Left ventricle myocardium inferior (tissue), 1 donor: ENCODE data around the gene PCDH15. TPM values are rescaled to one million over a fixed set of nuclear protein-coding genes. Genes with fewer than 3 reads are reported as not detected.
"Not testable (repeated sequence)": the region's sequence is repeated elsewhere in the genome, so short reads cannot be mapped to it uniquely, and the experiment has no call there.

ENCODE experiments used
- DNase-seq: peaks from one replicate; pipeline ENCODE4 v3.0.0-alpha.2; 2020
- H3K27ac ChIP-seq: fragments of 200-600 bp; replicated peaks from 2 replicates; pipeline ENCODE4 v1.8.0; 2021
- H3K27me3 ChIP-seq: fragments of 200-600 bp; 2 replicates; pipeline ENCODE4 v1.8.0; 2021; ENCODE audit warnings: low read depth
- H3K36me3 ChIP-seq: fragments of 200-600 bp; 2 replicates; pipeline ENCODE4 v1.8.0; 2021
- H3K4me1 ChIP-seq: fragments of 200-600 bp; 2 replicates; pipeline ENCODE4 v1.8.0; 2021
- H3K4me3 ChIP-seq: fragments of 200-600 bp; 2 replicates; pipeline ENCODE4 v1.8.0; 2021; ENCODE audit warnings: mild to moderate bottlenecking, moderate library complexity
- H3K9me3 ChIP-seq: fragments of 200-600 bp; replicated peaks from 2 replicates; pipeline ENCODE4 v1.8.0; 2021
- intact Hi-C: fragments of 100-400 bp; cut with micrococcal nuclease; formaldehyde crosslinking; loops from one replicate; pipeline ENCODE4 v1.11.0; 2022
- total RNA-seq: library from RNA; stranded (reverse); fragmentation: NEBNext Ultra II Directional; extraction: Animal tissue kit (Norgen Biotek cat#: 25700); gene quantifications from one replicate; pipeline ENCODE4 v1.2.1, GENCODE V29; 2021
- TF ChIP-seq, protein P1 (sequence below): fragments of 200-600 bp; IDR thresholded peaks from 2 replicates; pipeline ENCODE4 v1.8.0; 2021; ENCODE audit warnings: antibody characterized with exemption, mild to moderate bottlenecking, borderline replicate concordance
- donor health status: DM: no; HTN: yes; CAD: no; lungs with severe emphysema.

The PCDH15 gene
- total RNA-seq, 1 donor from 2014 or later: 0.19 TPM

DNA sequence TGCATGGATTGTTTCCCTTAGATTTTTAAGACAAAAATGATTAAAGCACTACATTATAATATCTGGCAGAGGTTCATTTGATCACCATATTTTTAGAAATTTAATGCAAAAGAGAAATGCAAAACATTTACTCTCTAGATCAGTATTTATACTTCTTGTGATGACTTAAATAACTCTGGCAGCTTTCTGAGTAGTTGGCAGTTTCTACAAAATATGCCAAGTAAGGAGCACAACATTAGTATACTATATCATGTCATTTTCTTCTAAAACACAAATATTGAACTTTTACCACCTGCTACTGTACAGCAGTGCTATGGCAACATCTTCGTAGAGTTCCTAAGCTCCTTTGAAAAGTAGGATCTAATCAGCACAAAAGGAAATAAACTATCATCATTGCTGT is 275.2 kb downstream of the PCDH15 start:
- Histone ChIP-seq H3K27me3 (no peaks in the 10 kb centered on the region), H3K36me3 (no peaks in the 10 kb centered on the region), H3K4me1 (no peaks in the 10 kb centered on the region), H3K4me3 (no peak overlapping the region), H3K9me3 (peaks cover 4% of the 10 kb centered on the region), H3K27ac (no peak overlapping the region)
- intact Hi-C loops: no loop called here
- DNase-seq: no peak
- TF ChIP-seq, protein P1, sequence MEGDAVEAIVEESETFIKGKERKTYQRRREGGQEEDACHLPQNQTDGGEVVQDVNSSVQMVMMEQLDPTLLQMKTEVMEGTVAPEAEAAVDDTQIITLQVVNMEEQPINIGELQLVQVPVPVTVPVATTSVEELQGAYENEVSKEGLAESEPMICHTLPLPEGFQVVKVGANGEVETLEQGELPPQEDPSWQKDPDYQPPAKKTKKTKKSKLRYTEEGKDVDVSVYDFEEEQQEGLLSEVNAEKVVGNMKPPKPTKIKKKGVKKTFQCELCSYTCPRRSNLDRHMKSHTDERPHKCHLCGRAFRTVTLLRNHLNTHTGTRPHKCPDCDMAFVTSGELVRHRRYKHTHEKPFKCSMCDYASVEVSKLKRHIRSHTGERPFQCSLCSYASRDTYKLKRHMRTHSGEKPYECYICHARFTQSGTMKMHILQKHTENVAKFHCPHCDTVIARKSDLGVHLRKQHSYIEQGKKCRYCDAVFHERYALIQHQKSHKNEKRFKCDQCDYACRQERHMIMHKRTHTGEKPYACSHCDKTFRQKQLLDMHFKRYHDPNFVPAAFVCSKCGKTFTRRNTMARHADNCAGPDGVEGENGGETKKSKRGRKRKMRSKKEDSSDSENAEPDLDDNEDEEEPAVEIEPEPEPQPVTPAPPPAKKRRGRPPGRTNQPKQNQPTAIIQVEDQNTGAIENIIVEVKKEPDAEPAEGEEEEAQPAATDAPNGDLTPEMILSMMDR: no peak

DNA sequence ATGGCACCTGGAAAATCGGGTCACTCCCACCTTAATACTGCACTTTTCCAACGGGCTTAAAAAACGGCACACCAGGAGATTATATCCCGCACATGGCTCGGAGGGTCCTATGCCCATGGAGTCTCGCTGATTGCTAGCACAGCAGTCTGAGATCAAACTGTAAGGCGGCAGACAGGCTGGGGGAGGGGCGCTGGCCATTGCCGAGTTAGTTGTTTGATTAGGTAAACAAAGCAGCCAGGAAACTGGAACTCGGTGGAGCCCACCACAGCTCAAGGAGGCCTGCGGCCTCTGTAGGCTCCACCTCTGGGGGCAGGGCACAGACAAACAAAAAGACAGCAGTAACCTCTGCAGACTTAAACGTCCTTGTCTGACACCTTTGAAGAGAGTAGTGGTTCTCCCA is 285.8 kb downstream of the PCDH15 start:
- H3K36me3 ChIP-seq, H3K27ac ChIP-seq, intact Hi-C loops, H3K4me1 ChIP-seq, H3K27me3 ChIP-seq, H3K4me3 ChIP-seq, DNase-seq: not testable (repeated sequence)
- peaks cover 15% of the 10 kb centered on the region for H3K9me3 ChIP-seq

DNA sequence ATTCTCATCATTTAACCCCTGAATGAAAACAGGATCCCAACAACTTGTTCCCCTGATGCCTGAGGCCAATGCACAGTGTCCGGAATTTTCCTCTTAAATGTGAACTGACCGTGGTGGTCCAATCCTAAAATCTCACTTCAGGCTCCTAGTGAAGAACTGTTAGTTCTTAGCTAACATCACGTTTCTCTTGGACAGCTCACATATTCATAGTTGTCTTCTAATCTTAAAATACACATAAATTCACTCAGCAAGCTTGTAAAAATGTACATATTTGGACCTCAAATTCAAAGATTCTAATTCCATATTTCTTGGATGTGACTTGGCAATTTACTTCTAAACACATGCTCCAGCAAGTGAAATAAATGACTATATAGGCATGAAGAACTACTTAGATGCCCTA is 297.2 kb downstream of the PCDH15 start:
- TF ChIP-seq, protein P1: no peak
- Histone ChIP-seq H3K9me3 (peaks cover 7% of the 10 kb centered on the region), H3K4me1 (no peaks in the 10 kb centered on the region), H3K27ac (no peak overlapping the region), H3K27me3 (no peaks in the 10 kb centered on the region), H3K4me3 (no peak overlapping the region), H3K36me3 (no peaks in the 10 kb centered on the region)
- intact Hi-C loops: no loop called here
- no peak for DNase-seq

DNA sequence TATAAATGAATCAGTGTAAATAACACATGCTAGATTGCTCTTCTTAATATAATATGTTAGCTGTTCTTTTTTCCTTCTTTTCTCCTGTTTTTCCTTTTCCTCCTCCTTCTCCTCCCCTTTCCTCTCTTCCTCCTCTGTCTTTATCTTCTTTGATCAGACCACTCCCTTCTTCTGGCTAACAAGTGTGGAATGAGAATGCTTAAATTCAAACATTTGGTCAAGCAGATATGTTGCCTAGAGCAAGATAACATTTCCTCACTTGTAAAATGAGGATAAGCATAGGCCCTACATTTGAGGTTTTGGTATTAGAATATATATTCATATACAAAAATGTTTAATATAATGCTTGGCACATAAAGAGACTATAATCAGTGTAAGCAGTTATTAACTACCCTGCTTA is 299.1 kb downstream of the PCDH15 start:
- TF ChIP-seq, protein P1: no peak
- intact Hi-C loops: no loop called here
- no peak overlapping the region for H3K4me3 ChIP-seq
- H3K27ac ChIP-seq: no peak overlapping the region
- no peaks in the 10 kb centered on the region for H3K27me3 ChIP-seq
- peaks cover 11% of the 10 kb centered on the region for H3K9me3 ChIP-seq
- DNase-seq: no peak
- H3K36me3 ChIP-seq: no peaks in the 10 kb centered on the region
- H3K4me1 ChIP-seq: no peaks in the 10 kb centered on the region

- Histone ChIP-seq H3K4me3 (no peak overlapping the region), H3K4me1 (no peaks in the 10 kb centered on the region), H3K36me3 (no peaks in the 10 kb centered on the region), H3K9me3 (peaks cover 21% of the 10 kb centered on the region), H3K27ac (no peak overlapping the region), H3K27me3 (no peaks in the 10 kb centered on the region)
- DNase-seq: no peak
- intact Hi-C loops: no loop called here
- TF ChIP-seq, protein P1: no peak
Observed at GRCh38 chr10:54496852-54497251, 304.2 kb downstream of the PCDH15 start.

DNA sequence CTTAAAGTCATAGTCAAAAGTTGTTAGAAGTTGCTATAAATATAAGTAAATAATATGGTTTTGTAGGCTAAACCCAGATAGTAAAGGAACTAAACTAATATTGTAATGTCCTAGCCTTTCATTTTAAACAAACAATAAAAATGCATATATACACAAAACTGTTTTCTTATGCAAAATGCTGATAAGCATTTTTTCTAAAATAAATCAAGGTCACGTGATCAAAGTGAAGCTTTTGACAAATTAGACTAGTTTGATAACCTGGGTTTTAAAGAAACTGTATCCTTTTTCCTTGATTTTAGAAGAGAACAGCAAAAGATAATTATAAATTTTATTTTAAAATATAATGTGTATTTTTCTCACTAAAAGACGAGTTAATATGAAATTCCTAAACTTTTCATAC is 313.3 kb downstream of the PCDH15 start:
- TF ChIP-seq, protein P1: no peak
- Histone ChIP-seq H3K4me3 (no peak overlapping the region), H3K27me3 (no peaks in the 10 kb centered on the region), H3K36me3 (no peaks in the 10 kb centered on the region), H3K9me3 (peaks cover 1% of the 10 kb centered on the region), H3K4me1 (no peaks in the 10 kb centered on the region), H3K27ac (no peak overlapping the region)
- no peak for DNase-seq
- intact Hi-C loops: no loop called here
